ENCODE data around the gene GDF10.

GDF10 gene

DNA sequence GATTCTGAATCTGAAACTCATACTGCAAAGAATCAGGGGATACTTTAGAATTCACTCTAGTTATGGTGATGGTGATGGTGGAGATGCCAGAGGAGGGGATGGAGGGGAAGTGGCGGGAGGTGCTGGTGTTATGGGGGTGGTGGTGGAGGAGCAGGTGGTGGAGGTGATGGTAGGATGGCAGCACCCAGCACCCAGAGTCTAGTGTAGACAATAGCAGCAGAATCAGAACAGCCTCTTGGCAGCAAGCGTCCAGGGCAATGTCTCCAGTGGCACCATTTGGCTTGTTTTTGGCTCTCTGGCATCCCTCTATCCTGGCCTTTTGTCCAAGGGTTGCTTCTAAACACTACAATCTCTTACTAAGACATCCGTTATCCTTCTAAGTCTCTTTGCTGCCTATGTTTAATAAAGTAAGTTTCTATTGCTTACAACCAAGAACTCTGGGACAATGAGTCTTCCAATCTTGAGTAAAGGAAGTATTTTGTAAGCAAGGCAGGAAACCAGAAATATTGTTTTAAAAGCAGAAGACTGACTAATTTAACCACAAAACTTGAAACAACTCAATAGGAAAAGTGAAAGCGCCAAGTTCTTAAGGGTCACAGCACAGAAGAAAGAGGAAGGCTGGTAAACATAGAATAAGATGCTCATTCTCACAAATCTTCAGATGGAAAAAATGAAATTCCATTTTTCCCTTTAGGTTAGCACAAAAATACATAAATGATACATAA, 42.4 kb upstream of the GDF10 start:
- H3K27me3 ChIP-seq (ENCODE audit: control insufficient read depth in 1 of 2, insufficient read depth in 2 of 2, low read length in 2 of 2): peaks cover 0 to 6% of the 10 kb centered on the region in 2 donors
- no peak overlapping the region for H3K9ac ChIP-seq (ENCODE audit: low read depth in 1 of 2, low read length in 2 of 2)
- no peak overlapping the region for H3K27ac ChIP-seq (ENCODE audit: low read depth, low read length)
- H3K4me3 ChIP-seq (ENCODE audit: low read depth in 1 of 2, low read length in 2 of 2): no peak overlapping the region
- H3K9me3 ChIP-seq (ENCODE audit: control insufficient read depth in 1 of 2, low read length in 2 of 2): no peaks in the 10 kb centered on the region
- peaks cover 0 to 4% of the 10 kb centered on the region in 2 donors for H3K4me1 ChIP-seq (ENCODE audit: control insufficient read depth in 1 of 2, insufficient read depth in 2 of 2, low read length in 2 of 2)
- no peaks in the 10 kb centered on the region for H3K36me3 ChIP-seq (ENCODE audit: control insufficient read depth in 1 of 2, insufficient read depth in 2 of 2, low read length in 2 of 2)

DNA sequence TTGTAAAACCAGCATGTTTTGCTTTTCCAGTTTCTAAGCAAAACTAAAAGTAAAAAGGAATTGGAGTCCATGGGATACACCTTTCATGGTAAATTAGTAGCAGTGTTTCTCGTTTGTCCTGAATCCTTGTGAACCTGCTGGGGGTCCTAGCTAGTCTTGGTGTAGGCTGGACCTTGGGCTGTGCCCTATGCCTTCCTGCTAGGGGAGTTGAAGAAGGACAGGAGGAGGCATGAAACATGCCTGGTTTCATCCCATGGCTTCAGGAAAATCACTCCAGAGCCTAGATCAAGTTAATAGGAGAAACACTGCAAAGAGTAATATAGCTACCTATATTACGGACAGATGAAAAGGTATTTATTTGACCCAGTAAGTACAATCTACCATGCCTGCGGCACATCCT, 41.1 kb upstream of the GDF10 start:
- Histone ChIP-seq H3K36me3 (ENCODE audit: control insufficient read depth in 1 of 2, insufficient read depth in 2 of 2, low read length in 2 of 2) (no peaks in the 10 kb centered on the region), H3K27ac (ENCODE audit: low read depth, low read length) (no peak overlapping the region), H3K4me1 (ENCODE audit: control insufficient read depth in 1 of 2, insufficient read depth in 2 of 2, low read length in 2 of 2) (peaks cover 0 to 4% of the 10 kb centered on the region in 2 donors), H3K9me3 (ENCODE audit: control insufficient read depth in 1 of 2, low read length in 2 of 2) (no peaks in the 10 kb centered on the region), H3K27me3 (ENCODE audit: control insufficient read depth in 1 of 2, insufficient read depth in 2 of 2, low read length in 2 of 2) (peaks cover 0 to 6% of the 10 kb centered on the region in 2 donors), H3K9ac (ENCODE audit: low read depth in 1 of 2, low read length in 2 of 2) (no peak overlapping the region), H3K4me3 (ENCODE audit: low read depth in 1 of 2, low read length in 2 of 2) (no peak overlapping the region)

GRCh38 chr10:47259466-47259865, 40.5 kb upstream of the GDF10 start:
- H3K36me3 ChIP-seq (ENCODE audit: control insufficient read depth in 1 of 2, insufficient read depth in 2 of 2, low read length in 2 of 2): no peaks in the 10 kb centered on the region
- no peaks in the 10 kb centered on the region for H3K9me3 ChIP-seq (ENCODE audit: control insufficient read depth in 1 of 2, low read length in 2 of 2)
- no peak overlapping the region for H3K9ac ChIP-seq (ENCODE audit: low read depth in 1 of 2, low read length in 2 of 2)
- no peak overlapping the region for H3K4me3 ChIP-seq (ENCODE audit: low read depth in 1 of 2, low read length in 2 of 2)
- H3K27ac ChIP-seq (ENCODE audit: low read depth, low read length): no peak overlapping the region
- peaks cover 0 to 6% of the 10 kb centered on the region in 2 donors for H3K27me3 ChIP-seq (ENCODE audit: control insufficient read depth in 1 of 2, insufficient read depth in 2 of 2, low read length in 2 of 2)
- H3K4me1 ChIP-seq (ENCODE audit: control insufficient read depth in 1 of 2, insufficient read depth in 2 of 2, low read length in 2 of 2): peaks cover 0 to 4% of the 10 kb centered on the region in 2 donors

GRCh38 chr10:47260505-47261111, 39.4 kb upstream of the GDF10 start:
- Histone ChIP-seq H3K9ac (ENCODE audit: low read depth in 1 of 2, low read length in 2 of 2) (no peak overlapping the region), H3K9me3 (ENCODE audit: control insufficient read depth in 1 of 2, low read length in 2 of 2) (no peaks in the 10 kb centered on the region), H3K4me3 (ENCODE audit: low read depth in 1 of 2, low read length in 2 of 2) (no peak overlapping the region), H3K36me3 (ENCODE audit: control insufficient read depth in 1 of 2, insufficient read depth in 2 of 2, low read length in 2 of 2) (no peaks in the 10 kb centered on the region), H3K27ac (ENCODE audit: low read depth, low read length) (no peak overlapping the region), H3K4me1 (ENCODE audit: control insufficient read depth in 1 of 2, insufficient read depth in 2 of 2, low read length in 2 of 2) (peaks cover 0 to 4% of the 10 kb centered on the region in 2 donors), H3K27me3 (ENCODE audit: control insufficient read depth in 1 of 2, insufficient read depth in 2 of 2, low read length in 2 of 2) (peaks cover 0 to 3% of the 10 kb centered on the region in 2 donors)

DNA sequence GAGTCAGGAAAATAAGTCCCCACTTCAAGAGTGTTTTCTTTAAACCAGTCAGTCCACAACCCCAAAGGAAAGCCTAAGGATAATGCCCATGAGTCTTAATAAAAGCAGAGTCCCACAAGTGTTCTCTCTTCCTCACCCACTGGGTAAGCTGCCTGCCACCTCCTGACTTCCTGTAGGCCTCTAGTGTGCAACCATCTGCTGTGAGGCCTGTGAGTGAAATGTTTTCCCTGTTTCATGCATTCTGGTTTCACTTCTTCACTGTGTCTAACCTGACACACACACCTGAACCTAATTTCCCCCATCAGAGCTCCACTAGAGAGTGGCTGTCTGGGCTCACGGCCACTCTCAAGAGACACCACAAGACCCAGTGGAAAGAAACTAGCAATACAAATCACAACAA, 38.9 kb upstream of the GDF10 start:
- no peak overlapping the region for H3K4me3 ChIP-seq (ENCODE audit: low read depth in 1 of 2, low read length in 2 of 2)
- no peak overlapping the region for H3K27ac ChIP-seq (ENCODE audit: low read depth, low read length)
- peaks cover 0 to 3% of the 10 kb centered on the region in 2 donors for H3K27me3 ChIP-seq (ENCODE audit: control insufficient read depth in 1 of 2, insufficient read depth in 2 of 2, low read length in 2 of 2)
- no peaks in the 10 kb centered on the region for H3K36me3 ChIP-seq (ENCODE audit: control insufficient read depth in 1 of 2, insufficient read depth in 2 of 2, low read length in 2 of 2)
- no peak overlapping the region for H3K9ac ChIP-seq (ENCODE audit: low read depth in 1 of 2, low read length in 2 of 2)
- no peaks in the 10 kb centered on the region for H3K9me3 ChIP-seq (ENCODE audit: control insufficient read depth in 1 of 2, low read length in 2 of 2)
- peaks cover 0 to 4% of the 10 kb centered on the region in 2 donors for H3K4me1 ChIP-seq (ENCODE audit: control insufficient read depth in 1 of 2, insufficient read depth in 2 of 2, low read length in 2 of 2)

DNA sequence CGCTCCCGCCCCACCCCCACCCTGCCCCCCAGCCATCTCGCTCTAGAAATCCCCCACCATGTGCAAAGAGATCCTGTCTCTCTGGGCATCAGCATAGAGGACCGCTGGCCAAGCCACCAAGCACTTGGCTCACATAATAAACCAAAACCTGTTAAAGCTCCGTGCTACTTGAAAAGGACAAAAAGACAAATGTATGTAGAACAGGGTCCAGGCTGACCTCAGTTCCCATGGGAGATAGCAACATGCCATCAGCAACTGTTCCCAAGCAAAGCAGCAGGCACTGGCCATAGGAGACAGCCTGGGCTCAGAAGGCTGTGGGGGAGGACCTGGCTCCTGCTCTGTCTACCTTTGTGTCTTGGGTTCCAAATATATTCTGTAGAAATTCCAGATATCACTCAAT, 38.4 kb upstream of the GDF10 start:
- Histone ChIP-seq H3K27me3 (ENCODE audit: control insufficient read depth in 1 of 2, insufficient read depth in 2 of 2, low read length in 2 of 2) (peaks cover 0 to 4% of the 10 kb centered on the region in 2 donors), H3K36me3 (ENCODE audit: control insufficient read depth in 1 of 2, insufficient read depth in 2 of 2, low read length in 2 of 2) (no peaks in the 10 kb centered on the region), H3K9ac (ENCODE audit: low read depth in 1 of 2, low read length in 2 of 2) (no peak overlapping the region), H3K4me3 (ENCODE audit: low read depth in 1 of 2, low read length in 2 of 2) (no peak overlapping the region), H3K9me3 (ENCODE audit: control insufficient read depth in 1 of 2, low read length in 2 of 2) (no peaks in the 10 kb centered on the region), H3K4me1 (ENCODE audit: control insufficient read depth in 1 of 2, insufficient read depth in 2 of 2, low read length in 2 of 2) (peaks cover 0 to 4% of the 10 kb centered on the region in 2 donors), H3K27ac (ENCODE audit: low read depth, low read length) (no peak overlapping the region)

- peaks cover 0 to 6% of the 10 kb centered on the region in 2 donors for H3K27me3 ChIP-seq (ENCODE audit: control insufficient read depth in 1 of 2, insufficient read depth in 2 of 2, low read length in 2 of 2)
- no peaks in the 10 kb centered on the region for H3K9me3 ChIP-seq (ENCODE audit: control insufficient read depth in 1 of 2, low read length in 2 of 2)
- H3K4me3 ChIP-seq (ENCODE audit: low read depth in 1 of 2, low read length in 2 of 2): no peak overlapping the region
- H3K4me1 ChIP-seq (ENCODE audit: control insufficient read depth in 1 of 2, insufficient read depth in 2 of 2, low read length in 2 of 2): no peaks in the 10 kb centered on the region
- H3K9ac ChIP-seq (ENCODE audit: low read depth in 1 of 2, low read length in 2 of 2): no peak overlapping the region
- no peak overlapping the region for H3K27ac ChIP-seq (ENCODE audit: low read depth, low read length)
- H3K36me3 ChIP-seq (ENCODE audit: control insufficient read depth in 1 of 2, insufficient read depth in 2 of 2, low read length in 2 of 2): no peaks in the 10 kb centered on the region
Observed at GRCh38 chr10:47262606-47263533, 37.1 kb upstream of the GDF10 start.

GRCh38 chr10:47264797-47265281, 35.2 kb upstream of the GDF10 start:
- Histone ChIP-seq H3K9me3 (ENCODE audit: control insufficient read depth in 1 of 2, low read length in 2 of 2) (no peaks in the 10 kb centered on the region), H3K27ac (ENCODE audit: low read depth, low read length) (no peak overlapping the region), H3K36me3 (ENCODE audit: control insufficient read depth in 1 of 2, insufficient read depth in 2 of 2, low read length in 2 of 2) (no peaks in the 10 kb centered on the region)

GRCh38 chr10:47266602-47267001, 33.4 kb upstream of the GDF10 start:
- Histone ChIP-seq H3K27me3 (ENCODE audit: control insufficient read depth in 1 of 2, insufficient read depth in 2 of 2, low read length in 2 of 2) (peaks cover 2 to 4% of the 10 kb centered on the region in 2 donors), H3K9me3 (ENCODE audit: control insufficient read depth in 1 of 2, low read length in 2 of 2) (no peaks in the 10 kb centered on the region), H3K27ac (ENCODE audit: low read depth, low read length) (no peak overlapping the region), H3K36me3 (ENCODE audit: control insufficient read depth in 1 of 2, insufficient read depth in 2 of 2, low read length in 2 of 2) (no peaks in the 10 kb centered on the region), H3K9ac (ENCODE audit: low read depth in 1 of 2, low read length in 2 of 2) (no peak overlapping the region), H3K4me3 (ENCODE audit: low read depth in 1 of 2, low read length in 2 of 2) (no peak overlapping the region), H3K4me1 (ENCODE audit: control insufficient read depth in 1 of 2, insufficient read depth in 2 of 2, low read length in 2 of 2) (no peaks in the 10 kb centered on the region)

More at GRCh38 chr10:47264797-47265281, 35.2 kb upstream of the GDF10 start:
- H3K9ac ChIP-seq (ENCODE audit: low read depth in 1 of 2, low read length in 2 of 2): no peak overlapping the region
- H3K27me3 ChIP-seq (ENCODE audit: control insufficient read depth in 1 of 2, insufficient read depth in 2 of 2, low read length in 2 of 2): peaks cover 0 to 4% of the 10 kb centered on the region in 2 donors
- no peak overlapping the region for H3K4me3 ChIP-seq (ENCODE audit: low read depth in 1 of 2, low read length in 2 of 2)
- no peaks in the 10 kb centered on the region for H3K4me1 ChIP-seq (ENCODE audit: control insufficient read depth in 1 of 2, insufficient read depth in 2 of 2, low read length in 2 of 2)

GRCh38 chr10:47268696-47269095, 31.3 kb upstream of the GDF10 start:
- H3K9me3 ChIP-seq (ENCODE audit: control insufficient read depth in 1 of 2, low read length in 2 of 2): no peaks in the 10 kb centered on the region
- no peak overlapping the region for H3K9ac ChIP-seq (ENCODE audit: low read depth in 1 of 2, low read length in 2 of 2)
- H3K4me3 ChIP-seq (ENCODE audit: low read depth in 1 of 2, low read length in 2 of 2): no peak overlapping the region
- no peaks in the 10 kb centered on the region for H3K4me1 ChIP-seq (ENCODE audit: control insufficient read depth in 1 of 2, insufficient read depth in 2 of 2, low read length in 2 of 2)
- H3K27ac ChIP-seq (ENCODE audit: low read depth, low read length): no peak overlapping the region
- H3K27me3 ChIP-seq (ENCODE audit: control insufficient read depth in 1 of 2, insufficient read depth in 2 of 2, low read length in 2 of 2): peaks cover 4% of the 10 kb centered on the region in 2 donors
- H3K36me3 ChIP-seq (ENCODE audit: control insufficient read depth in 1 of 2, insufficient read depth in 2 of 2, low read length in 2 of 2): no peaks in the 10 kb centered on the region
